Measurements from ENCODE around the gene TRIM40.
"Not testable (repeated sequence)": the region's sequence is repeated elsewhere in the genome, so short reads cannot be mapped to it uniquely, and the experiment has no call there.

DNA sequence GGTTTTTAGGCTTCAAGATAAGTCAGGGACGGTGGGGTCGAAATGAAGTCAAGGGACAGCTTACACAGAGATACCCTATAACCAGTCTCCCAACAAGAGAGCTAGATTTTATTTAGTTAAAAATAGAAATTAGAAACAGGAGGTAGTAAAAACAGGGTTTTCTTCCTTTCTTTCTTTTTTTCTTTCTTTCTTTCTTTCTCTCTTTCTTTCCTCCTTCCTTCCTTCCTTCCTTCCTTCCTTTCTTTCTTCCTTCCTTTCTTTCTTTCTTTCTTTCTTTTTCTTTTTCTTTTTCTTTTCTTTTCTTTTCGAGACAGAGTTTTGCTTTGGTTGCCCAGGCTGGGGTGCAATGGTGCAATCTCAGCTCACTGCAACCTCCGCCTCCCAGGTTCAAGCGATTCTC, 17.2 kb upstream of the TRIM40 start:
- TF ChIP-seq LEF1 (IDR thresholded peaks at IDR 0.05; ENCODE audit: borderline replicate concordance); FOXA1 (IDR thresholded peaks at IDR 0.05); SP1 (IDR thresholded peaks at IDR 0.05); NFRKB (IDR thresholded peaks at IDR 0.05); TARDBP (IDR thresholded peaks at IDR 0.05): not testable (repeated sequence)
